HepG2 (cell line): ENCODE data around the gene RAB11FIP2.

ENCODE experiments used
- HMG20B ChIP-seq: conservative IDR thresholded peaks from 2 replicates; pipeline ENCODE4 v1.6.1; 2016; ENCODE audit warnings: missing genetic modification reagents, missing compliant biosample characterization
- MAFK ChIP-seq, 2 experiments: IDR thresholded peaks in 1 of 2; conservative IDR thresholded peaks in 1 of 2; 2 replicates each; pipeline ENCODE4 v1.6.1; 2011; ENCODE audit warnings: improper control_type of control experiment in 2 of 2, low read length in 2 of 2
- MXI1 ChIP-seq: IDR thresholded peaks from 3 replicates; pipeline ENCODE4 v1.6.1; 2012; ENCODE audit warnings: low read depth, low read length, inconsistent platforms, borderline replicate concordance
- POLR2AphosphoS5 ChIP-seq: IDR thresholded peaks from 2 replicates; pipeline ENCODE4 v1.6.1; 2012; ENCODE audit warnings: low read depth, low read length
- ZNF24 ChIP-seq: fragments of 450-650 bp; IDR thresholded peaks from 2 replicates; pipeline ENCODE4 v1.6.1; 2017; ENCODE audit warnings: antibody characterized with exemption, mild to moderate bottlenecking
- ZNF337 ChIP-seq: sonication (generic); formaldehyde crosslinking; IDR thresholded peaks from 2 replicates; pipeline ENCODE4 v1.5.1; 2020; ENCODE audit warnings: missing genetic modification reagents, low read depth, mild to moderate bottlenecking, borderline replicate concordance

DNA sequence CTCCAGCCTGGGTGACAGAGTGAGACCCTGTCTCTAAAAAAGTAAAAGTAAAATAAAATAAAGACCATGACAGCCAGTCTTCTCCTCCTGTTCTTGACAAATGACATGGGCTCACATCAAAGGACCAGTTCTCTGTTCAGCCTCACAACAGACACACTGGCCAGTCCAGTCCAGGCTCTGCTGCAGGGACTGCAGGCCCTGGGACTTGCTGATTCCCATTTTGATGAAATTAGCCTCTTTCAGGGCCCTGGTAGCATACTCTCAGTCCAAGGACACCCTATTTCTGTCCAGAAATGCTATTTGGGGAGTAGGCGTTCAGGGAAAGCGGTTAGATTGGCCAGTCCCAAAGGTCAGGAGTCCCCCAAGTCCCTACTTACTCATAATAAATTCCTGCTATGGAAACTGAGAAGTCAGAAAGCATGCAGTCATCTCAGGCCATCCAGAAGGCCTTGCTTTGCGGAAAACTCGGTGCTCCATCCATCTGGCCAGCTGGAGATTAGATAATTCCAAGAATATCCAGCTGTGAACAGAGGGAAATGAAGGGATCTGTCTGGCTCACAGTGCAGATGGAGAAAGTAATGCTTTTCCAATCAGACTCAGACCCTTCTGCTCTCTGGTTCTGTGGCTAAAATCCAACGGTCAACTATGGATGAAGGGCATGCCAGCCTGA is 74.4 kb downstream of the RAB11FIP2 start:
- TF ChIP-seq MXI1, result no peak
- TF ChIP-seq ZNF337 (CRISPR knock-in tag), result no peak
- no peak for TF ChIP-seq POLR2AphosphoS5
- TF ChIP-seq ZNF24, result no peak
- TF ChIP-seq HMG20B, result no peak
- TF ChIP-seq MAFK (conservative IDR thresholded peaks at IDR 0.05 in 1 of 2, IDR thresholded peaks at IDR 0.05 in 1 of 2; ENCODE audit: low read length in 2 of 2), result no peak
